ENCODE measurements around the gene PIK3CD. TPM values are rescaled to one million over a fixed set of nuclear protein-coding genes. Genes with fewer than 3 reads are reported as not detected.
A peak's percentile ranks its signal among the peaks of the same experiment; 100 is the strongest.

Gene PIK3CD
- total and polyA plus RNA-seq, 8 donors, result 2.8 to 74.1 (median 5.4) TPM

- no peak for TF ChIP-seq POLR2AphosphoS5 (IDR thresholded peaks at IDR 0.05)
- no peak for TF ChIP-seq POLR2A (IDR thresholded peaks at IDR 0.05)
- TF ChIP-seq CTCF (IDR thresholded peaks at IDR 0.05), result no peak
- no peak for TF ChIP-seq EP300 (IDR thresholded peaks at IDR 0.05)
- no peak for DNase-seq
- intact Hi-C loops (cut with DNase I; ENCODE audit: low total_unique reads), result no loop called here
- H3K27me3 ChIP-seq, result no peaks in the 10 kb centered on the region
- peaks cover 0 to 14% (median 7%) of the 10 kb centered on the region in 4 donors for H3K9me3 ChIP-seq
- H3K4me1 ChIP-seq, result peaks cover 0 to 44% (median 3%) of the 10 kb centered on the region in 4 donors
- no peak overlapping the region for H3K27ac ChIP-seq
- WGBS, 5 donors, result 86 to 90% (median 88%) methylated on average over 10 to 36 of the region's 36 CpGs
- peaks cover 25 to 85% (median 75%) of the 10 kb centered on the region in 4 donors for H3K36me3 ChIP-seq
- no peak overlapping the region for H3K4me3 ChIP-seq
Measured at GRCh38 chr1:9719978-9720722, 68.6 kb downstream of the PIK3CD start.

GRCh38 chr1:9720785-9721605 is 69.5 kb downstream of the PIK3CD start:
- no peak for DNase-seq
- Histone ChIP-seq H3K9me3 (peaks cover 0 to 14% (median 7%) of the 10 kb centered on the region in 4 donors), H3K27ac (no peak overlapping the region), H3K36me3 (peaks cover 25 to 77% (median 69%) of the 10 kb centered on the region in 4 donors), H3K27me3 (no peaks in the 10 kb centered on the region), H3K4me1 (peaks cover 0 to 44% (median 3%) of the 10 kb centered on the region in 4 donors), H3K4me3 (no peak overlapping the region)
- no peak for TF ChIP-seq CTCF (IDR thresholded peaks at IDR 0.05)
- TF ChIP-seq POLR2A (IDR thresholded peaks at IDR 0.05), result no peak
- TF ChIP-seq POLR2AphosphoS5 (IDR thresholded peaks at IDR 0.05), result no peak
- no peak for TF ChIP-seq EP300 (IDR thresholded peaks at IDR 0.05)
- 84 to 90% (median 85%) methylated on average over 17 to 34 of the region's 34 CpGs for WGBS, 5 donors
- intact Hi-C loops (cut with DNase I; ENCODE audit: low total_unique reads), result no loop called here

GRCh38 chr1:9721606-9722377 is 70.3 kb downstream of the PIK3CD start:
- peaks cover 25 to 76% (median 68%) of the 10 kb centered on the region in 4 donors for H3K36me3 ChIP-seq
- H3K9me3 ChIP-seq, result peaks cover 0 to 14% (median 7%) of the 10 kb centered on the region in 4 donors
- no peaks in the 10 kb centered on the region for H3K27me3 ChIP-seq
- intact Hi-C loops (cut with DNase I; ENCODE audit: low total_unique reads), result no loop called here
- 67 to 91% (median 73%) methylated on average over 5 to 29 of the region's 29 CpGs for WGBS, 5 donors
- no peak for TF ChIP-seq POLR2AphosphoS5 (IDR thresholded peaks at IDR 0.05)
- TF ChIP-seq POLR2A (IDR thresholded peaks at IDR 0.05), result no peak
- TF ChIP-seq EP300 (IDR thresholded peaks at IDR 0.05), result no peak
- peak in 4 of 7 experiments; percentile 10 to 66 (median 54) for TF ChIP-seq CTCF (IDR thresholded peaks at IDR 0.05)
- no peak overlapping the region for H3K4me3 ChIP-seq
- H3K4me1 ChIP-seq, result peaks cover 0 to 43% (median 3%) of the 10 kb centered on the region in 4 donors
- DNase-seq, result peak in 1 of 2 donors; percentile 68
- H3K27ac ChIP-seq, result no peak overlapping the region

- TF ChIP-seq EP300 (IDR thresholded peaks at IDR 0.05) (no peak), POLR2A (IDR thresholded peaks at IDR 0.05) (no peak), POLR2AphosphoS5 (IDR thresholded peaks at IDR 0.05) (no peak), CTCF (IDR thresholded peaks at IDR 0.05) (no peak)
- Histone ChIP-seq H3K4me1 (peaks cover 0 to 37% (median 3%) of the 10 kb centered on the region in 4 donors), H3K27ac (no peak overlapping the region), H3K9me3 (peaks cover 0 to 14% (median 7%) of the 10 kb centered on the region in 4 donors), H3K36me3 (peaks cover 25 to 76% (median 71%) of the 10 kb centered on the region in 4 donors), H3K4me3 (no peak overlapping the region), H3K27me3 (no peaks in the 10 kb centered on the region)
- intact Hi-C loops (cut with DNase I; ENCODE audit: low total_unique reads), result no loop called here
- 90 to 96% (median 94%) methylated on average over 8 to 10 of the region's 10 CpGs for WGBS, 5 donors
- DNase-seq, result no peak
Measured at GRCh38 chr1:9722378-9722749, 70.8 kb downstream of the PIK3CD start.
